ENCODE data around the gene PHF5A. TPM values are rescaled to one million over a fixed set of nuclear protein-coding genes. Genes with fewer than 3 reads are reported as not detected.

Gene PHF5A
- total and polyA plus RNA-seq, 10 of the 15 experiments (the other 5 are each of a cell fraction or from before 2014, with no cell fraction given), result 40.5 to 115 (median 79.2) TPM

DNA sequence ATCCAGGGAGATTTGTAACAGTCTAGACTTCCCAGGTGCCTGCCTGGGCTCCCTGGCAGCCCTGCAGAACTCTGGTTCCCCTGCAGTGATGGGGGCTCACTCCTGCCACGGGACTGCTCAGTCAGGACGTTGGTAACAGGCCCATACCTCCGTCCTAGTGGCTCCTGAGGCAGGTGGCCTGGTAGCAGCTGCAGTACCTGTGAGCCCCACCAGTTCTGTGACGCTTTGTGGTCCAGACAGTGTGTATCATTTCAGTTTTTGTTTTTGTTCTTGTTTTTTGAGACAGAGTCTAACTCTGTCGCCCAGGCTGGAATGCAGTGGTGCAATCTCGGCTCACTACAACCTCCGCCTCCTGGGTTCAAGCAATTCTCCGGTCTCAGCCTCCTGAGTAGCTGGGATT, 48.0 kb upstream of the PHF5A start:
- Histone ChIP-seq H3K4me3 (no peak overlapping the region), H3K36me3 (ENCODE audit: control insufficient read depth in 2 of 2, insufficient read depth in 2 of 2, low read length in 1 of 2) (peaks cover 17 to 60% of the 10 kb centered on the region in 2 experiments), H3K4me1 (ENCODE audit: control insufficient read depth, insufficient read depth, low read length) (no peaks in the 10 kb centered on the region), H2AFZ (ENCODE audit: control insufficient read depth, low read depth, low read length) (no peak overlapping the region), H3K27ac (ENCODE audit: control insufficient read depth, insufficient read depth) (no peak overlapping the region), H4K20me1 (ENCODE audit: control insufficient read depth, insufficient read depth) (no peaks in the 10 kb centered on the region), H3K9ac (ENCODE audit: control insufficient read depth, insufficient read depth, low read length) (no peak overlapping the region), H3K27me3 (replicated peaks in 1 of 2; ENCODE audit: control insufficient read depth in 2 of 2, insufficient read depth in 2 of 2, low read length in 1 of 2) (no peaks in the 10 kb centered on the region), H3K79me2 (ENCODE audit: control insufficient read depth, insufficient read depth, low read length) (no peaks in the 10 kb centered on the region), H3K4me2 (ENCODE audit: control insufficient read depth, insufficient read depth) (no peak overlapping the region), H3K9me3 (replicated peaks; ENCODE audit: control insufficient read depth, insufficient read depth, low read length) (no peaks in the 10 kb centered on the region)
- ChIA-PET CTCF (interaction anchor here (1.1 to 6.2 kb wide), 13 partner anchors 10 to 116 kb away, joined by 3 to 141 read pairs (median 10); partner anchors contain the start of genes ACO2, PHF5A and POLR3H), POLR2A (interaction anchor here (0.6 to 1.5 kb wide), 2 partner anchors 39 to 113 kb away, joined by 3 read pairs; no protein-coding TSS in a partner anchor), SMC1A (ENCODE audit: uncharacterized antibody, unreplicated experiment) (interaction anchor here (1.1 to 4.7 kb wide), 3 partner anchors 37 to 113 kb away, joined by 3 to 57 read pairs (median 14); partner anchors contain the start of genes ACO2 and PHF5A), RAD21 (ENCODE audit: unreplicated experiment) (interaction anchor here (1.1 to 4.9 kb wide), 4 partner anchors 37 to 135 kb away, joined by 4 to 67 read pairs (median 6); partner anchors contain the start of gene TEF)
- FAIRE-seq, result no peak
- 95% methylated on average over 8 of the region's 8 CpGs for WGBS (ENCODE audit: insufficient coverage, insufficient replicate concordance, low lambda C conversion rate, missing lambda C conversion rate)
- 0 out of 3 replicates have a peak, but pooled peaks have one; percentile 27 for ATAC-seq
- in situ Hi-C loops (cut with MboI) (loop anchor here (5.0 kb wide), 1 partner anchor 114 kb away; no protein-coding TSS in a partner anchor), intact Hi-C loops (cut with micrococcal nuclease; ENCODE audit: unreplicated experiment) (no loop called here)
- BruUV-seq (replicated peaks), result no TSS peak
- DNase-seq (ENCODE audit: low read depth, low spot score), result no peak
- TF ChIP-seq TARDBP (IDR thresholded peaks at IDR 0.05; ENCODE audit: borderline replicate concordance) (no peak), STAT1 (conservative IDR thresholded peaks at IDR 0.05) (no peak), EZH2 (IDR thresholded peaks at IDR 0.05; ENCODE audit: borderline replicate concordance, control insufficient read depth, low read depth, low read length) (no peak), POU2F2 (IDR thresholded peaks at IDR 0.05; ENCODE audit: borderline replicate concordance, low read depth, low read length) (no peak), FOXM1 (IDR thresholded peaks at IDR 0.05; ENCODE audit: low read depth, low read length) (no peak), MYB (IDR thresholded peaks at IDR 0.05; ENCODE audit: borderline replicate concordance, low read depth, low read length) (no peak), SREBF2 (IDR thresholded peaks at IDR 0.05; ENCODE audit: low read length) (no peak), ZNF24 (IDR thresholded peaks at IDR 0.05) (no peak), NRF1 (conservative IDR thresholded peaks at IDR 0.05; ENCODE audit: low read depth, low read length) (no peak), BRCA1 (IDR thresholded peaks at IDR 0.05; ENCODE audit: low read depth, low read length) (no peak), IKZF2 (IDR thresholded peaks at IDR 0.05) (no peak), POLR2AphosphoS2 (IDR thresholded peaks at IDR 0.05; ENCODE audit: low read depth, low read length) (no peak), NR2C2 (IDR thresholded peaks at IDR 0.05; ENCODE audit: borderline replicate concordance, control insufficient read depth, insufficient read length, low read depth) (no peak)
- TF ChIP-seq, protein P1, sequence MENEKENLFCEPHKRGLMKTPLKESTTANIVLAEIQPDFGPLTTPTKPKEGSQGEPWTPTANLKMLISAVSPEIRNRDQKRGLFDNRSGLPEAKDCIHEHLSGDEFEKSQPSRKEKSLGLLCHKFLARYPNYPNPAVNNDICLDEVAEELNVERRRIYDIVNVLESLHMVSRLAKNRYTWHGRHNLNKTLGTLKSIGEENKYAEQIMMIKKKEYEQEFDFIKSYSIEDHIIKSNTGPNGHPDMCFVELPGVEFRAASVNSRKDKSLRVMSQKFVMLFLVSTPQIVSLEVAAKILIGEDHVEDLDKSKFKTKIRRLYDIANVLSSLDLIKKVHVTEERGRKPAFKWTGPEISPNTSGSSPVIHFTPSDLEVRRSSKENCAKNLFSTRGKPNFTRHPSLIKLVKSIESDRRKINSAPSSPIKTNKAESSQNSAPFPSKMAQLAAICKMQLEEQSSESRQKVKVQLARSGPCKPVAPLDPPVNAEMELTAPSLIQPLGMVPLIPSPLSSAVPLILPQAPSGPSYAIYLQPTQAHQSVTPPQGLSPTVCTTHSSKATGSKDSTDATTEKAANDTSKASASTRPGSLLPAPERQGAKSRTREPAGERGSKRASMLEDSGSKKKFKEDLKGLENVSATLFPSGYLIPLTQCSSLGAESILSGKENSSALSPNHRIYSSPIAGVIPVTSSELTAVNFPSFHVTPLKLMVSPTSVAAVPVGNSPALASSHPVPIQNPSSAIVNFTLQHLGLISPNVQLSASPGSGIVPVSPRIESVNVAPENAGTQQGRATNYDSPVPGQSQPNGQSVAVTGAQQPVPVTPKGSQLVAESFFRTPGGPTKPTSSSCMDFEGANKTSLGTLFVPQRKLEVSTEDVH (IDR thresholded peaks at IDR 0.05; ENCODE audit: low read depth, partially characterized antibody), result no peak
- TF ChIP-seq, protein P2, sequence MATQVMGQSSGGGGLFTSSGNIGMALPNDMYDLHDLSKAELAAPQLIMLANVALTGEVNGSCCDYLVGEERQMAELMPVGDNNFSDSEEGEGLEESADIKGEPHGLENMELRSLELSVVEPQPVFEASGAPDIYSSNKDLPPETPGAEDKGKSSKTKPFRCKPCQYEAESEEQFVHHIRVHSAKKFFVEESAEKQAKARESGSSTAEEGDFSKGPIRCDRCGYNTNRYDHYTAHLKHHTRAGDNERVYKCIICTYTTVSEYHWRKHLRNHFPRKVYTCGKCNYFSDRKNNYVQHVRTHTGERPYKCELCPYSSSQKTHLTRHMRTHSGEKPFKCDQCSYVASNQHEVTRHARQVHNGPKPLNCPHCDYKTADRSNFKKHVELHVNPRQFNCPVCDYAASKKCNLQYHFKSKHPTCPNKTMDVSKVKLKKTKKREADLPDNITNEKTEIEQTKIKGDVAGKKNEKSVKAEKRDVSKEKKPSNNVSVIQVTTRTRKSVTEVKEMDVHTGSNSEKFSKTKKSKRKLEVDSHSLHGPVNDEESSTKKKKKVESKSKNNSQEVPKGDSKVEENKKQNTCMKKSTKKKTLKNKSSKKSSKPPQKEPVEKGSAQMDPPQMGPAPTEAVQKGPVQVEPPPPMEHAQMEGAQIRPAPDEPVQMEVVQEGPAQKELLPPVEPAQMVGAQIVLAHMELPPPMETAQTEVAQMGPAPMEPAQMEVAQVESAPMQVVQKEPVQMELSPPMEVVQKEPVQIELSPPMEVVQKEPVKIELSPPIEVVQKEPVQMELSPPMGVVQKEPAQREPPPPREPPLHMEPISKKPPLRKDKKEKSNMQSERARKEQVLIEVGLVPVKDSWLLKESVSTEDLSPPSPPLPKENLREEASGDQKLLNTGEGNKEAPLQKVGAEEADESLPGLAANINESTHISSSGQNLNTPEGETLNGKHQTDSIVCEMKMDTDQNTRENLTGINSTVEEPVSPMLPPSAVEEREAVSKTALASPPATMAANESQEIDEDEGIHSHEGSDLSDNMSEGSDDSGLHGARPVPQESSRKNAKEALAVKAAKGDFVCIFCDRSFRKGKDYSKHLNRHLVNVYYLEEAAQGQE (IDR thresholded peaks at IDR 0.05; ENCODE audit: low read depth, low read length), result no peak
- TF ChIP-seq, protein P3, sequence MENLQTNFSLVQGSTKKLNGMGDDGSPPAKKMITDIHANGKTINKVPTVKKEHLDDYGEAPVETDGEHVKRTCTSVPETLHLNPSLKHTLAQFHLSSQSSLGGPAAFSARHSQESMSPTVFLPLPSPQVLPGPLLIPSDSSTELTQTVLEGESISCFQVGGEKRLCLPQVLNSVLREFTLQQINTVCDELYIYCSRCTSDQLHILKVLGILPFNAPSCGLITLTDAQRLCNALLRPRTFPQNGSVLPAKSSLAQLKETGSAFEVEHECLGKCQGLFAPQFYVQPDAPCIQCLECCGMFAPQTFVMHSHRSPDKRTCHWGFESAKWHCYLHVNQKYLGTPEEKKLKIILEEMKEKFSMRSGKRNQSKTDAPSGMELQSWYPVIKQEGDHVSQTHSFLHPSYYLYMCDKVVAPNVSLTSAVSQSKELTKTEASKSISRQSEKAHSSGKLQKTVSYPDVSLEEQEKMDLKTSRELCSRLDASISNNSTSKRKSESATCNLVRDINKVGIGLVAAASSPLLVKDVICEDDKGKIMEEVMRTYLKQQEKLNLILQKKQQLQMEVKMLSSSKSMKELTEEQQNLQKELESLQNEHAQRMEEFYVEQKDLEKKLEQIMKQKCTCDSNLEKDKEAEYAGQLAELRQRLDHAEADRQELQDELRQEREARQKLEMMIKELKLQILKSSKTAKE (IDR thresholded peaks at IDR 0.05; ENCODE audit: low read depth, poor library complexity, severe bottlenecking), result no peak
